ENCODE data around the gene ACSS2. TPM values are rescaled to one million over a fixed set of nuclear protein-coding genes. Genes with fewer than 3 reads are reported as not detected.

Gene ACSS2
- polyA plus RNA-seq, 3 donors from 2014 or later, result 1.5 to 4.9 (median 3.5) TPM

- H3K9me3 Mint-ChIP-seq, result no peaks in the 10 kb centered on the region
- H3K4me1 Mint-ChIP-seq, result no peaks in the 10 kb centered on the region
- no peak overlapping the region for H3K27ac Mint-ChIP-seq
- no peak overlapping the region for H3K4me3 Mint-ChIP-seq
- no peaks in the 10 kb centered on the region for H3K36me3 Mint-ChIP-seq
- peaks cover 0 to 6% (median 2%) of the 10 kb centered on the region in 3 donors for H3K27me3 Mint-ChIP-seq (ENCODE audit: low read depth in 3 of 3)
- DNase-seq, result no peak
Measured at GRCh38 chr20:34974246-34974645, 97.8 kb downstream of the ACSS2 start.

GRCh38 chr20:34976286-34976685, 99.9 kb downstream of the ACSS2 start:
- no peaks in the 10 kb centered on the region for H3K36me3 Mint-ChIP-seq
- H3K9me3 Mint-ChIP-seq, result no peaks in the 10 kb centered on the region
- no peak for DNase-seq
- no peaks in the 10 kb centered on the region for H3K4me1 Mint-ChIP-seq
- H3K27me3 Mint-ChIP-seq (ENCODE audit: low read depth in 3 of 3), result peaks cover 0 to 7% (median 5%) of the 10 kb centered on the region in 3 donors
- H3K27ac Mint-ChIP-seq, result no peak overlapping the region
- H3K4me3 Mint-ChIP-seq, result no peak overlapping the region

Other genes with a start within 250 kb of the ACSS2 start
- 10 to 100 TPM; 19.3 to 34.7 (median 25.3) TPM for gene PIGU, start 199.5 kb upstream of the ACSS2 start, polyA plus RNA-seq
- gene TP53INP2, start 172.3 kb upstream of the ACSS2 start, polyA plus RNA-seq, result 1 to 10 TPM in 1 of 3 donors, under 1 TPM in 2; 0.09 to 1.8 (median 0.53) TPM
- 10 to 100 TPM in 1 of 3 donors, 1 to 10 TPM in 1, under 1 TPM in 1; 0.65 to 17.3 (median 3.0) TPM for gene NCOA6, start 51.0 kb upstream of the ACSS2 start, polyA plus RNA-seq
- 1 to 10 TPM in 1 of 3 donors, under 1 TPM in 2; 0.85 to 2.6 (median 0.94) TPM for gene GGT7, start 3.8 kb upstream of the ACSS2 start, polyA plus RNA-seq
- 10 to 100 TPM; 32.4 to 60.6 (median 45.7) TPM for gene GSS, start 79.2 kb downstream of the ACSS2 start, polyA plus RNA-seq
- gene MYH7B, start 79.3 kb downstream of the ACSS2 start, polyA plus RNA-seq, result not detected
- gene TRPC4AP, start 216.2 kb downstream of the ACSS2 start, polyA plus RNA-seq, result 10 to 100 TPM; 58.0 to 89.0 (median 72.5) TPM